ENCODE results near the gene NT5DC1. TPM values are rescaled to one million over a fixed set of nuclear protein-coding genes. Genes with fewer than 3 reads are reported as not detected.

NT5DC1 gene
- total and polyA plus RNA-seq, 2 donors (not counting 1 experiment from before 2014, with no cell fraction given), result 26.4 to 54.8 TPM

GRCh38 chr6:116217069-116217468 lies 116.4 kb downstream of the NT5DC1 start:
- ChIA-PET CTCF (interaction anchor here (0.7 to 4.6 kb wide), 13 partner anchors 10 to 428 kb away, joined by 3 to 27 read pairs (median 4); partner anchors contain the start of gene DSE), POLR2A (no interaction called here)
- Histone ChIP-seq H2AFZ (ENCODE audit: insufficient read depth, low read depth, low read length, poor library complexity, severe bottlenecking) (no peak overlapping the region), H3K4me2 (replicated peaks; ENCODE audit: low read depth, low read length, poor library complexity, severe bottlenecking) (no peak overlapping the region), H3K36me3 (replicated peaks in 1 of 2; ENCODE audit: control extremely low read depth in 1 of 2, control insufficient read depth in 1 of 2, extremely low read depth in 1 of 2, insufficient read depth in 2 of 2, low read length in 1 of 2) (peaks cover 3 to 9% of the 10 kb centered on the region in 2 experiments), H3K9me3 (ENCODE audit: control extremely low read depth in 1 of 3, control insufficient read depth in 2 of 3, insufficient read depth in 1 of 3, low read length in 2 of 3) (no peaks in the 10 kb centered on the region), H3K27ac (ENCODE audit: low read length in 2 of 2) (no peak overlapping the region), H3K79me2 (ENCODE audit: control insufficient read depth, insufficient read depth, low read length) (peaks cover 3% of the 10 kb centered on the region), H3K4me1 (ENCODE audit: control insufficient read depth in 2 of 2, insufficient read depth in 2 of 2, low read length in 2 of 2) (no peaks in the 10 kb centered on the region), H3K9ac (ENCODE audit: low read length) (no peak overlapping the region), H4K20me1 (ENCODE audit: control insufficient read depth, insufficient read depth, low read length, poor library complexity, severe bottlenecking) (no peaks in the 10 kb centered on the region), H3K27me3 (replicated peaks in 1 of 4; ENCODE audit: control extremely low read depth in 1 of 4, control insufficient read depth in 3 of 4, insufficient read depth in 4 of 4, low read length in 3 of 4) (no peaks in the 10 kb centered on the region), H3K4me3 (ENCODE audit: control extremely low read depth in 1 of 5, extremely low read depth in 1 of 5, insufficient read depth in 1 of 5, low read depth in 2 of 5, low read length in 4 of 5) (no peak overlapping the region)
- H3K9me3 Mint-ChIP-seq (ENCODE audit: insufficient read depth), result no peaks in the 10 kb centered on the region
- ATAC-seq (ENCODE audit: low read depth), result no peak
- no peak for TF ChIP-seq EZH2 (IDR thresholded peaks at IDR 0.05; ENCODE audit: borderline replicate concordance, insufficient read depth, low read depth, low read length, poor library complexity, severe bottlenecking)
- TF ChIP-seq, protein P1, sequence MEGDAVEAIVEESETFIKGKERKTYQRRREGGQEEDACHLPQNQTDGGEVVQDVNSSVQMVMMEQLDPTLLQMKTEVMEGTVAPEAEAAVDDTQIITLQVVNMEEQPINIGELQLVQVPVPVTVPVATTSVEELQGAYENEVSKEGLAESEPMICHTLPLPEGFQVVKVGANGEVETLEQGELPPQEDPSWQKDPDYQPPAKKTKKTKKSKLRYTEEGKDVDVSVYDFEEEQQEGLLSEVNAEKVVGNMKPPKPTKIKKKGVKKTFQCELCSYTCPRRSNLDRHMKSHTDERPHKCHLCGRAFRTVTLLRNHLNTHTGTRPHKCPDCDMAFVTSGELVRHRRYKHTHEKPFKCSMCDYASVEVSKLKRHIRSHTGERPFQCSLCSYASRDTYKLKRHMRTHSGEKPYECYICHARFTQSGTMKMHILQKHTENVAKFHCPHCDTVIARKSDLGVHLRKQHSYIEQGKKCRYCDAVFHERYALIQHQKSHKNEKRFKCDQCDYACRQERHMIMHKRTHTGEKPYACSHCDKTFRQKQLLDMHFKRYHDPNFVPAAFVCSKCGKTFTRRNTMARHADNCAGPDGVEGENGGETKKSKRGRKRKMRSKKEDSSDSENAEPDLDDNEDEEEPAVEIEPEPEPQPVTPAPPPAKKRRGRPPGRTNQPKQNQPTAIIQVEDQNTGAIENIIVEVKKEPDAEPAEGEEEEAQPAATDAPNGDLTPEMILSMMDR (IDR thresholded peaks at IDR 0.05), result peak; percentile 66
- intact Hi-C loops (cut with micrococcal nuclease), result no loop called here
- no peaks in the 10 kb centered on the region for H3K27me3 Mint-ChIP-seq
- H3K4me1 Mint-ChIP-seq, result no peaks in the 10 kb centered on the region
- no peak overlapping the region for H3K4me3 Mint-ChIP-seq
- no CpG with 5 or more reads among the region's 1 CpG for WGBS (ENCODE audit: insufficient coverage)
- no peak overlapping the region for H3K27ac Mint-ChIP-seq
- peak; percentile 51 for DNase-seq

GRCh38 chr6:116218172-116218633 lies 117.5 kb downstream of the NT5DC1 start:
- Histone ChIP-seq H3K27ac (ENCODE audit: low read length in 2 of 2) (no peak overlapping the region), H3K27me3 (replicated peaks in 1 of 4; ENCODE audit: control extremely low read depth in 1 of 4, control insufficient read depth in 3 of 4, insufficient read depth in 4 of 4, low read length in 3 of 4) (no peaks in the 10 kb centered on the region), H3K79me2 (ENCODE audit: control insufficient read depth, insufficient read depth, low read length) (peaks cover 3% of the 10 kb centered on the region), H3K4me3 (ENCODE audit: control extremely low read depth in 1 of 5, extremely low read depth in 1 of 5, insufficient read depth in 1 of 5, low read depth in 2 of 5, low read length in 4 of 5) (no peak overlapping the region), H3K4me2 (replicated peaks; ENCODE audit: low read depth, low read length, poor library complexity, severe bottlenecking) (no peak overlapping the region), H4K20me1 (ENCODE audit: control insufficient read depth, insufficient read depth, low read length, poor library complexity, severe bottlenecking) (no peaks in the 10 kb centered on the region), H3K9ac (ENCODE audit: low read length) (no peak overlapping the region), H3K36me3 (replicated peaks in 1 of 2; ENCODE audit: control extremely low read depth in 1 of 2, control insufficient read depth in 1 of 2, extremely low read depth in 1 of 2, insufficient read depth in 2 of 2, low read length in 1 of 2) (peaks cover 3 to 13% of the 10 kb centered on the region in 2 experiments), H3K4me1 (ENCODE audit: control insufficient read depth in 2 of 2, insufficient read depth in 2 of 2, low read length in 2 of 2) (no peaks in the 10 kb centered on the region), H2AFZ (ENCODE audit: insufficient read depth, low read depth, low read length, poor library complexity, severe bottlenecking) (no peak overlapping the region), H3K9me3 (ENCODE audit: control extremely low read depth in 1 of 3, control insufficient read depth in 2 of 3, insufficient read depth in 1 of 3, low read length in 2 of 3) (no peaks in the 10 kb centered on the region)
- CTCF ChIA-PET, result interaction anchor here (0.6 to 4.6 kb wide), 20 partner anchors 9 to 428 kb away, joined by 3 to 27 read pairs (median 4); partner anchors contain the start of genes DSE, RWDD1 and TSPYL4
- TF ChIP-seq EZH2 (IDR thresholded peaks at IDR 0.05; ENCODE audit: borderline replicate concordance, insufficient read depth, low read depth, low read length, poor library complexity, severe bottlenecking), result no peak
- TF ChIP-seq, protein P1 (IDR thresholded peaks at IDR 0.05), result peak; percentile 82
- no peak overlapping the region for H3K4me3 Mint-ChIP-seq
- WGBS (ENCODE audit: insufficient coverage), result no CpG with 5 or more reads among the region's 3 CpGs
- no peaks in the 10 kb centered on the region for H3K4me1 Mint-ChIP-seq
- ATAC-seq (ENCODE audit: low read depth) (no peak), DNase-seq (peak; percentile 19)
- POLR2A ChIA-PET, result no interaction called here
- no peaks in the 10 kb centered on the region for H3K27me3 Mint-ChIP-seq
- no peak overlapping the region for H3K27ac Mint-ChIP-seq
- intact Hi-C loops (cut with micrococcal nuclease), result loop anchor here (1.0 kb wide), 1 partner anchor 343 kb away; no protein-coding TSS in a partner anchor
- H3K9me3 Mint-ChIP-seq (ENCODE audit: insufficient read depth), result no peaks in the 10 kb centered on the region
